HEK293 (cell line): ENCODE data around the gene LRRFIP1.

Experiments
- CTCF ChIA-PET: fragments of 350-600 bp; formaldehyde crosslinking; extraction: SDS; loops from one replicate; lab custom pipeline; 2021; ENCODE audit warnings: antibody characterized with exemption; lab: Yijun Ruan, JAX
- POLR2A ChIA-PET: fragments of 300-600 bp; formaldehyde crosslinking; extraction: SDS; loops from one replicate; lab custom pipeline; 2020; ENCODE audit warnings: antibody characterized with exemption, inconsistent platforms; lab: Yijun Ruan, JAX
- H3K27ac ChIP-seq: fragments of 200-500 bp; sonication (Bioruptor generic); 2 replicates; pipeline ENCODE4 v1.5.1; 2014; ENCODE audit warnings: low read depth, low read length, control low read depth, inconsistent platforms; ENCODE audit errors: extremely low read depth
- H3K36me3 ChIP-seq, 2 experiments: fragments of 200-500 bp in 1 of 2; sonication (Bioruptor generic) in 1 of 2; 1 replicate in 1 of 2; 2 replicates in 1 of 2; pipeline ENCODE4 v1.5.1; 2014 to 2017; ENCODE audit warnings: inconsistent platforms in 2 of 2, low read length in 2 of 2; ENCODE audit not compliant: control insufficient read depth in 2 of 2, insufficient read depth in 1 of 2
- H3K4me1 ChIP-seq: fragments of 200-500 bp; sonication (Bioruptor generic); 2 replicates; pipeline ENCODE4 v1.5.1; 2014; ENCODE audit warnings: mild to moderate bottlenecking, low read length, inconsistent platforms; ENCODE audit not compliant: control insufficient read depth, insufficient read depth
- H3K4me3 ChIP-seq: 2 replicates; pipeline ENCODE4 v1.5.1; 2011; ENCODE audit warnings: low read depth, mild to moderate bottlenecking, control low read depth, low read length, moderate library complexity
- H3K9me3 ChIP-seq: fragments of 200-500 bp; sonication (Bioruptor generic); 2 replicates; pipeline ENCODE4 v1.5.1; 2014; ENCODE audit warnings: low read depth, low read length, inconsistent platforms; ENCODE audit not compliant: control insufficient read depth, insufficient read depth
- GFI1B ChIP-seq: fragments of 450-650 bp; formaldehyde crosslinking; IDR thresholded peaks from 2 replicates; pipeline ENCODE4 v1.5.1; 2016; ENCODE audit warnings: missing biosample characterization, missing genetic modification characterization
- KLF1 ChIP-seq: fragments of 450-650 bp; formaldehyde crosslinking; IDR thresholded peaks from 2 replicates; pipeline ENCODE4 v1.5.1; 2016; ENCODE audit warnings: missing biosample characterization, missing genetic modification characterization
- KLF10 ChIP-seq: fragments of 450-650 bp; IDR thresholded peaks from 2 replicates; pipeline ENCODE4 v1.5.1; 2018; ENCODE audit warnings: missing biosample characterization, mild to moderate bottlenecking, missing genetic modification characterization
- KLF7 ChIP-seq: fragments of 450-650 bp; formaldehyde crosslinking; IDR thresholded peaks from 2 replicates; pipeline ENCODE4 v1.5.1; 2016; ENCODE audit warnings: missing biosample characterization, missing genetic modification characterization, borderline replicate concordance
- SCRT2 ChIP-seq: fragments of 450-650 bp; formaldehyde crosslinking; IDR thresholded peaks from 2 replicates; pipeline ENCODE4 v1.5.1; 2016; ENCODE audit warnings: missing biosample characterization, missing genetic modification characterization
- SP7 ChIP-seq: fragments of 450-650 bp; formaldehyde crosslinking; IDR thresholded peaks from 2 replicates; pipeline ENCODE4 v1.5.1; 2016; ENCODE audit warnings: missing biosample characterization, missing genetic modification characterization
- WT1 ChIP-seq: fragments of 450-650 bp; formaldehyde crosslinking; IDR thresholded peaks from 2 replicates; pipeline ENCODE4 v1.5.1; 2016; ENCODE audit warnings: missing biosample characterization, missing genetic modification characterization
- ZNF174 ChIP-seq: fragments of 450-650 bp; formaldehyde crosslinking; IDR thresholded peaks from 2 replicates; pipeline ENCODE4 v1.5.0; 2017; ENCODE audit warnings: missing biosample characterization, mild to moderate bottlenecking, missing genetic modification characterization
- ZNF2 ChIP-seq: fragments of 450-650 bp; formaldehyde crosslinking; IDR thresholded peaks from 2 replicates; pipeline ENCODE4 v1.5.1; 2016; ENCODE audit warnings: missing biosample characterization, missing genetic modification characterization
- ZNF202 ChIP-seq: fragments of 450-650 bp; formaldehyde crosslinking; IDR thresholded peaks from 2 replicates; pipeline ENCODE4 v1.5.1; 2016; ENCODE audit warnings: missing biosample characterization, missing genetic modification characterization, borderline replicate concordance
- ZNF211 ChIP-seq: fragments of 450-650 bp; formaldehyde crosslinking; IDR thresholded peaks from 2 replicates; pipeline ENCODE4 v1.5.1; 2016; ENCODE audit warnings: low read depth, missing biosample characterization, missing genetic modification characterization
- ZNF311 ChIP-seq: fragments of 450-650 bp; formaldehyde crosslinking; IDR thresholded peaks from 2 replicates; pipeline ENCODE4 v1.5.1; 2017; ENCODE audit warnings: missing biosample characterization, missing genetic modification characterization, borderline replicate concordance
- ZNF324 ChIP-seq: fragments of 450-650 bp; formaldehyde crosslinking; IDR thresholded peaks from 2 replicates; pipeline ENCODE4 v1.5.1; 2016; ENCODE audit warnings: missing biosample characterization, missing genetic modification characterization
- ZNF350 ChIP-seq: fragments of 450-650 bp; formaldehyde crosslinking; IDR thresholded peaks from 2 replicates; pipeline ENCODE4 v1.5.0; 2017; ENCODE audit warnings: missing biosample characterization, mild to moderate bottlenecking, missing genetic modification characterization
- ZNF391 ChIP-seq: fragments of 450-650 bp; formaldehyde crosslinking; IDR thresholded peaks from 2 replicates; pipeline ENCODE4 v1.5.1; 2016; ENCODE audit warnings: low read depth, missing biosample characterization, missing genetic modification characterization, borderline replicate concordance
- ZNF404 ChIP-seq: fragments of 450-650 bp; formaldehyde crosslinking; IDR thresholded peaks from 2 replicates; pipeline ENCODE4 v1.5.1; 2017; ENCODE audit warnings: missing biosample characterization, missing genetic modification characterization
- ZNF521 ChIP-seq: fragments of 450-650 bp; formaldehyde crosslinking; IDR thresholded peaks from 2 replicates; pipeline ENCODE4 v1.5.1; 2017; ENCODE audit warnings: missing biosample characterization, mild to moderate bottlenecking, missing genetic modification characterization
- ZNF558 ChIP-seq: fragments of 450-650 bp; formaldehyde crosslinking; IDR thresholded peaks from 2 replicates; pipeline ENCODE4 v1.5.1; 2016; ENCODE audit warnings: missing biosample characterization, missing genetic modification characterization
- ZNF560 ChIP-seq: fragments of 450-650 bp; formaldehyde crosslinking; IDR thresholded peaks from 2 replicates; pipeline ENCODE4 v1.5.1; 2017; ENCODE audit warnings: missing biosample characterization, missing genetic modification characterization, borderline replicate concordance
- ZNF600 ChIP-seq: fragments of 450-650 bp; formaldehyde crosslinking; IDR thresholded peaks from 2 replicates; pipeline ENCODE4 v1.5.1; 2016; ENCODE audit warnings: missing biosample characterization, missing genetic modification characterization
- ZNF629 ChIP-seq: fragments of 450-650 bp; formaldehyde crosslinking; IDR thresholded peaks from 2 replicates; pipeline ENCODE4 v1.5.1; 2017; ENCODE audit warnings: missing biosample characterization, missing genetic modification characterization
- ZNF747 ChIP-seq: fragments of 450-650 bp; formaldehyde crosslinking; IDR thresholded peaks from 2 replicates; pipeline ENCODE4 v1.5.1; 2016; ENCODE audit warnings: missing biosample characterization, missing genetic modification characterization
- TF ChIP-seq, protein P1 (sequence below): sonication (generic); formaldehyde crosslinking; IDR thresholded peaks from 2 replicates; pipeline ENCODE4 v1.8.1; 2022; ENCODE audit warnings: mild to moderate bottlenecking, moderate library complexity, missing genetic modification reagents
- TF ChIP-seq, protein P2 (sequence below): fragments of 450-650 bp; formaldehyde crosslinking; IDR thresholded peaks from 2 replicates; pipeline ENCODE4 v1.5.1; 2016; ENCODE audit warnings: missing biosample characterization, missing genetic modification characterization, low read depth
- TF ChIP-seq, protein P3 (sequence below): fragments of 450-650 bp; formaldehyde crosslinking; IDR thresholded peaks from 2 replicates; pipeline ENCODE4 v1.5.1; 2016; ENCODE audit warnings: missing biosample characterization, missing genetic modification characterization
- TF ChIP-seq, protein P4 (sequence below): fragments of 450-650 bp; formaldehyde crosslinking; IDR thresholded peaks from 2 replicates; pipeline ENCODE4 v1.5.1; 2016; ENCODE audit warnings: missing biosample characterization, missing genetic modification characterization

LRRFIP1 gene

DNA sequence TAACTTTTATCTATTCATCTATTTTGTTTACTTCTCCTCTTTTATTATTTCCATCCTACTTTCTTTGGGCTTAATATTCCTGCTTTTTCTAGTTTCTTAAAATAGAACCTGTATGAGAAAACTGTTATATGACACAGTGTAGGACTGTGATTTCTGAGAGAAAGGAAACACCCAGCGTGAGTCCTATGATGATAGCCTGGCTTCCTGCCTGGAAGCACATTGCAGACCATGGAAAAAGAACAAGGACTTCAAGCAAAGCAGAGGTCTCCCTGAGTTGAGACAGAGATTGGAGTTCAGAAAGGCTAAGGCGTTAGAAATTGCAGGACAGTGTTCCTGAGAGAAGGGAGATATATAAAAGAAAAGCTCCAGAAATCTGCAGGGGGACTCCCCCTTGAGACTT is 178.9 kb downstream of the LRRFIP1 start:
- no peak overlapping the region for H3K27ac ChIP-seq
- H3K9me3 ChIP-seq: no peaks in the 10 kb centered on the region
- ChIA-PET POLR2A (no interaction called here), CTCF (no interaction called here)
- H3K36me3 ChIP-seq: no peaks in the 10 kb centered on the region
- H3K4me3 ChIP-seq: no peak overlapping the region
- TF ChIP-seq ZNF211 (tag by site-specific recombination): no peak
- no peak for TF ChIP-seq ZNF311
- TF ChIP-seq KLF10: no peak
- no peak for TF ChIP-seq ZNF558
- no peak for TF ChIP-seq GFI1B (tag by site-specific recombination)
- no peaks in the 10 kb centered on the region for H3K4me1 ChIP-seq

DNA sequence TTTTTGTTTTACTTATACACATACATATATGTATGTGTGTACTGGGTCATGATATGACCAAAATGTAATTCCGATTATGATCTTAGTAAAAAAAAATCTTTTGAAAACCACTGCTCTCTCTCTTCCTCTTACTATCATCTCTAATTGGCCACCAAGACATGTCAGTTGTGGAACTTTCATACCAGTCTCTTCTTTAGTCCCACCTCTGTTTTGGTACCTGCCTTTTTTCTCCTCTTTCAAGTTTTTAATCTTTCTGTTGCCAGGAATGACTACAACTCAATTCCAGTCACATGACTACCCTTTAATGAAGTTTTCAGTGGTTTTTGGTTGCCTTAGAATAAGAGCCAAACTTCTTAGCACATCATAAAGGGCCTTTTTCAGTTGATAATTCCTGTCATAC is 188.2 kb downstream of the LRRFIP1 start:
- no peaks in the 10 kb centered on the region for H3K9me3 ChIP-seq
- H3K27ac ChIP-seq: no peak overlapping the region
- no peak for TF ChIP-seq ZNF174 (tag by site-specific recombination)
- no peak for TF ChIP-seq ZNF747 (tag by site-specific recombination)
- no peak for TF ChIP-seq ZNF202 (tag by site-specific recombination)
- TF ChIP-seq, protein P1, sequence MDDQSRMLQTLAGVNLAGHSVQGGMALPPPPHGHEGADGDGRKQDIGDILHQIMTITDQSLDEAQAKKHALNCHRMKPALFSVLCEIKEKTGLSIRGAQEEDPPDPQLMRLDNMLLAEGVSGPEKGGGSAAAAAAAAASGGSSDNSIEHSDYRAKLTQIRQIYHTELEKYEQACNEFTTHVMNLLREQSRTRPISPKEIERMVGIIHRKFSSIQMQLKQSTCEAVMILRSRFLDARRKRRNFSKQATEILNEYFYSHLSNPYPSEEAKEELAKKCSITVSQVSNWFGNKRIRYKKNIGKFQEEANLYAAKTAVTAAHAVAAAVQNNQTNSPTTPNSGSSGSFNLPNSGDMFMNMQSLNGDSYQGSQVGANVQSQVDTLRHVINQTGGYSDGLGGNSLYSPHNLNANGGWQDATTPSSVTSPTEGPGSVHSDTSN (CRISPR knock-in tag): no peak
- TF ChIP-seq SP7 (tag by site-specific recombination): no peak
- TF ChIP-seq WT1 (tag by site-specific recombination): no peak
- TF ChIP-seq, protein P2, sequence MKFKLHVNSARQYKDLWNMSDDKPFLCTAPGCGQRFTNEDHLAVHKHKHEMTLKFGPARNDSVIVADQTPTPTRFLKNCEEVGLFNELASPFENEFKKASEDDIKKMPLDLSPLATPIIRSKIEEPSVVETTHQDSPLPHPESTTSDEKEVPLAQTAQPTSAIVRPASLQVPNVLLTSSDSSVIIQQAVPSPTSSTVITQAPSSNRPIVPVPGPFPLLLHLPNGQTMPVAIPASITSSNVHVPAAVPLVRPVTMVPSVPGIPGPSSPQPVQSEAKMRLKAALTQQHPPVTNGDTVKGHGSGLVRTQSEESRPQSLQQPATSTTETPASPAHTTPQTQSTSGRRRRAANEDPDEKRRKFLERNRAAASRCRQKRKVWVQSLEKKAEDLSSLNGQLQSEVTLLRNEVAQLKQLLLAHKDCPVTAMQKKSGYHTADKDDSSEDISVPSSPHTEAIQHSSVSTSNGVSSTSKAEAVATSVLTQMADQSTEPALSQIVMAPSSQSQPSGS (tag by site-specific recombination): no peak
- no peak for TF ChIP-seq KLF7 (tag by site-specific recombination)
- TF ChIP-seq ZNF2: no peak
- no peak for TF ChIP-seq ZNF350 (tag by site-specific recombination)
- no peak for TF ChIP-seq ZNF391
- TF ChIP-seq ZNF521 (tag by site-specific recombination): no peak
- no peak for TF ChIP-seq ZNF600
- no peak for TF ChIP-seq KLF10
- no peak for TF ChIP-seq ZNF560
- no peak for TF ChIP-seq SCRT2
- TF ChIP-seq, all 188 proteins: peak for 0
- ChIA-PET POLR2A (no interaction called here), CTCF (no interaction called here)
- Histone ChIP-seq H3K36me3 (no peaks in the 10 kb centered on the region), H3K4me3 (no peak overlapping the region), H3K4me1 (peaks cover 6% of the 10 kb centered on the region; the same call in 1 of the 2 replicates)

DNA sequence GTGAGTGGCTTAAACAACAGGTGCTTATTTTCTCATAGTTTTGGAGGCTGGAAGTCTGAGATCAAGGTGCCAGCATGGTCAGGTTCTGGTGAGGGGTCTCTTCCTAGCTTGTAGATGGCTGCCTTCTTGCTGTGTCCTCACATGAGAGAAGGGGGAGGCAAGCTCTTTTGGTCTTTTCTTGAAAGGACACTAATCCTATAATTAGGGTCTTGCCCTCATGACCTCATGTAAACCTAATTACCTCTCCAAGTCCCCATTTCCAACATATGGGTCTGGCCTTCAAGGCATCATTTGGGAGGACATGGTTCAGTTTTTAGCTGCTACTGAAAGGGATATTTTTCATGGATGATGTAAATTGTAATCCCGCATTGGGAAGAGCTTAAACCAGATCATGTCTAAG is 189.1 kb downstream of the LRRFIP1 start:
- Histone ChIP-seq H3K27ac (no peak overlapping the region), H3K4me3 (no peak overlapping the region), H3K9me3 (no peaks in the 10 kb centered on the region), H3K4me1 (peaks cover 6% of the 10 kb centered on the region; the same call in 1 of the 2 replicates), H3K36me3 (no peaks in the 10 kb centered on the region)
- CTCF ChIA-PET: no interaction called here
- POLR2A ChIA-PET: no interaction called here
- TF ChIP-seq KLF1 (tag by site-specific recombination) (no peak), ZNF404 (tag by site-specific recombination) (no peak), ZNF629 (no peak), ZNF324 (no peak)
- TF ChIP-seq, protein P3, sequence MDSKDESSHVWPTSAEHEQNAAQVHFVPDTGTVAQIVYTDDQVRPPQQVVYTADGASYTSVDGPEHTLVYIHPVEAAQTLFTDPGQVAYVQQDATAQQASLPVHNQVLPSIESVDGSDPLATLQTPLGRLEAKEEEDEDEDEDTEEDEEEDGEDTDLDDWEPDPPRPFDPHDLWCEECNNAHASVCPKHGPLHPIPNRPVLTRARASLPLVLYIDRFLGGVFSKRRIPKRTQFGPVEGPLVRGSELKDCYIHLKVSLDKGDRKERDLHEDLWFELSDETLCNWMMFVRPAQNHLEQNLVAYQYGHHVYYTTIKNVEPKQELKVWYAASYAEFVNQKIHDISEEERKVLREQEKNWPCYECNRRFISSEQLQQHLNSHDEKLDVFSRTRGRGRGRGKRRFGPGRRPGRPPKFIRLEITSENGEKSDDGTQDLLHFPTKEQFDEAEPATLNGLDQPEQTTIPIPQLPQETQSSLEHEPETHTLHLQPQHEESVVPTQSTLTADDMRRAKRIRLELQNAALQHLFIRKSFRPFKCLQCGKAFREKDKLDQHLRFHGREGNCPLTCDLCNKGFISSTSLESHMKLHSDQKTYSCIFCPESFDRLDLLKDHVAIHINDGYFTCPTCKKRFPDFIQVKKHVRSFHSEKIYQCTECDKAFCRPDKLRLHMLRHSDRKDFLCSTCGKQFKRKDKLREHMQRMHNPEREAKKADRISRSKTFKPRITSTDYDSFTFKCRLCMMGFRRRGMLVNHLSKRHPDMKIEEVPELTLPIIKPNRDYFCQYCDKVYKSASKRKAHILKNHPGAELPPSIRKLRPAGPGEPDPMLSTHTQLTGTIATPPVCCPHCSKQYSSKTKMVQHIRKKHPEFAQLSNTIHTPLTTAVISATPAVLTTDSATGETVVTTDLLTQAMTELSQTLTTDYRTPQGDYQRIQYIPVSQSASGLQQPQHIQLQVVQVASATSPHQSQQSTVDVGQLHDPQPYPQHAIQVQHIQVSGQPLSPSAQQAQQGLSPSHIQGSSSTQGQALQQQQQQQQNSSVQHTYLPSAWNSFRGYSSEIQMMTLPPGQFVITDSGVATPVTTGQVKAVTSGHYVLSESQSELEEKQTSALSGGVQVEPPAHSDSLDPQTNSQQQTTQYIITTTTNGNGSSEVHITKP (tag by site-specific recombination): no peak
- TF ChIP-seq, protein P4, sequence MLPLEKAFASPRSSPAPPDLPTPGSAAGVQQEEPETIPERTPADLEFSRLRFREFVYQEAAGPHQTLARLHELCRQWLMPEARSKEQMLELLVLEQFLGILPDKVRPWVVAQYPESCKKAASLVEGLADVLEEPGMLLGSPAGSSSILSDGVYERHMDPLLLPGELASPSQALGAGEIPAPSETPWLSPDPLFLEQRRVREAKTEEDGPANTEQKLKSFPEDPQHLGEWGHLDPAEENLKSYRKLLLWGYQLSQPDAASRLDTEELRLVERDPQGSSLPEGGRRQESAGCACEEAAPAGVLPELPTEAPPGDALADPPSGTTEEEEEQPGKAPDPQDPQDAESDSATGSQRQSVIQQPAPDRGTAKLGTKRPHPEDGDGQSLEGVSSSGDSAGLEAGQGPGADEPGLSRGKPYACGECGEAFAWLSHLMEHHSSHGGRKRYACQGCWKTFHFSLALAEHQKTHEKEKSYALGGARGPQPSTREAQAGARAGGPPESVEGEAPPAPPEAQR (tag by site-specific recombination): no peak
